ENCODE data around the gene PDZD7.
"Not testable (repeated sequence)": the region's sequence is repeated elsewhere in the genome, so short reads cannot be mapped to it uniquely, and the experiment has no call there.

The PDZD7 gene

GRCh38 chr10:101038484-101038883 is 7.6 kb upstream of the PDZD7 start:
- DNase-seq (ENCODE audit: low read depth) = no peak

- no peak for DNase-seq (ENCODE audit: low read depth)
These were observed 5.8 kb upstream of the PDZD7 start for GRCh38 chr10:101036726-101037125.

DNA sequence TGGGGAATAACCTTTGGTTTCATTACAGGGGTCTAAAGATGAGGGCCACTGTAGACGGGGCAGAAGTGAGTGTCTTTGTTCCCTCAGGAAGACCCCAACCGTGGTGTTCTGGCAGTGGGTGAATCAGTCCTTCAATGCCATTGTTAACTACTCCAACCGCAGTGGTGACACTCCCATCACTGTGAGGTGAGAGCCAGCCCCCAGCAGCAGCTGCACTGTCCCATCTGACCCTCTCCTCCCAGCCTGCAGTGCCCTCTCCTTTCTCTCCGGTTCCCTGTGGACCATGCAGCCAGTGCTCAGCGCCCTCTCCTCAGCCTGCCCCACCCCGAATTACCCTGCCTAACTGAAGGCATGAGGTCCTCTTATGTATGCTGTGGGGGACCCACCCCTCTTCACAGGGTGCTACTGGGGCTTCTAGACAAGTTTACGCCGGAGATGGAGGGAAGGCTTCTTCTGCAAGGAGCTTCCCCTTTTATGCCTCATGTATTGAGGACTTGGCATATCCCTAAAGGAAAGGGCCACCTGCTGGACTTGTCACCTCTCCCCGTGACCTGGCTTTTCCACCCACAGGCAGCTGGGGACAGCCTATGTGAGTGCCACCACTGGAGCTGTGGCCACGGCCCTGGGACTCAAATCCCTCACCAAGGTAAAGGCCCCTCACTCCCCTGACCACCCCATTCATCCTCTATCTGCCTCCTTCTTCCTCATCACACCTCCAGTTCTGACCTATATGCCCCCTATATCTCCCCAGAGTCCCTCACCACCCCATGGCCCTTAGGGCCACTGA is 5.2 kb upstream of the PDZD7 start:
- no peak for DNase-seq (ENCODE audit: low read depth)

DNA sequence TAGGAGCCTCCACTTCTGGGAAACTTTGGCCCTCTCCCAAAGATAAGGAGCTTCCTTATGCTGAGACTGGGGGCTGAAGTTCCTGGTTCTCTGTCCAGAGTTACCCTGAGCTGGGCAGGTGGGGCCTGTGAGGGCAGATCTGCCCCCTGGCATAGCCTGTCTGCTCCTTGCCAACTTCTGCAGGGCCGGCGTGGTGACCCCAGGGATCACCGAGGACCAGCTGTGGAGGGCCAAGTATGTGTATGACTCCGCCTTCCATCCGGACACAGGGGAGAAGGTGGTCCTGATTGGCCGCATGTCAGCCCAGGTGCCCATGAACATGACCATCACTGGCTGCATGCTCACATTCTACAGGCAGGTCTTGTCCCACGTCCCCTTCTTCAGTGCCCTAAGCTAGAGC is 4.4 kb upstream of the PDZD7 start:
- no peak for DNase-seq (ENCODE audit: low read depth)

DNA sequence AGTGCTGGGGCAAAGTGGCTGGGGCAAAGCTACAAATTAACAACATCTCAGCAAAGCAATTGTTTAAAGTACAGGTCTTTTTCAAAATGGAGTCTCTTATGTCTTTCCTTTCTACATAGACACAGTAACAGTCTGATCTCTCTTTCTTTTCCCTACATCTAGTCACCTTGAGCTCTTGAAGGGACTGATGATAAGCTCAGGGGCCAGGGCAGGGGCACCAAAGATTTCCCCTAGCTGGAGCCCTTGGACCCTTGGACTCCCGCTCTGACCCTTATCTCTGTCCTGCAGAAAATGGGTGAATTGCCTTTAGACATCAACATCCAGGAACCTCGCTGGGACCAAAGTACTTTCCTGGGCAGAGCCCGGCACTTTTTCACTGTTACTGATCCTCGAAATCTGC is 3.5 kb upstream of the PDZD7 start:
- DNase-seq (ENCODE audit: low read depth) = not testable (repeated sequence)

DNA sequence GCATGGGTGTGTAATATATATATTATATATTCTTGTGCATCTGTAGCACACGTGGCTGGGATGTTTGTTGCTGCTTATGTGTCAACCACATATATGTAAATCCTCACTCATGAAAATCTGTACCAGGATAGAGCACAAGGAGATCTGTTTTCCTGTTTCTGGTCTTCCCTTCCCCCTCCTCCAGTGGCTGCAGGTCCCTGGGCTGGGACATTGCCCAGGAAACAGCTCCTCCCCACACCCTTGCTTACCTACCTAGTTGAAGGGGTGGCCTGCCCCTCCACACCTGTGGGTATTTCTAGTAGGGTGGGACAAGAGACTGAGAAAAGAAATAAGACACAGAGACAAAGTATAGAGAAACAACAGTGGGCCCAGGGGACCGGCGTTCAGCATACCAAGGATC is 2.3 kb upstream of the PDZD7 start:
- no peak for DNase-seq (ENCODE audit: low read depth)

DNA sequence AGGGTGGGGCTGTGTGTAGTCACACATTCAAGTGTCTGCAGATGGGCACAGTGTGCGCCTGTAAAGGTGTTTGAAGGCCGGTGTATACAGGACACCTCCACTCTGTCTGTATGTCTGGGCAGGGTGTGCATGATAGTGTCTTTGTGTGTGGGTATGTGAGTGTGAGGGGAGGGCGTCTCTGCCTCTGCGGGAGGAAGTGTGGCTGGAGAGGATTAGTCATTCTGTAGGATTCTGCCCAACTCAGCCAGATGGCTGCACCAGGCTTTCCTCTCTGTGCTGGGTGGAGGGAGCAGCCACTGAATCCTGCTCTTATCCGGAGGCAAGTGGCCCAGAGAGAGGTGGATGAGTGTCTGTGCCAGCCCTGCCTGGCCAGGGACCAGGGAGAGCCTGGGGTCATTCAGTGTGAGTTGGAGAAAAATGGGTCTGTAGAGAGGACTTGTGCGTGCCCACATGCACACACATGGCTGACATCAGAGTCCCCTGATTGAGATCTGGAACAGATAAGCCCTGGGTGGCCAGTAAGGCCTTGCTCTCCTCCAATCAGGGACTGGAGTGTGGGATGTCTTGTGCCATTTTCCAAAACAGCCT is 1.8 kb upstream of the PDZD7 start:
- peak; percentile 43 for DNase-seq (ENCODE audit: low read depth)

- peak; percentile 68 for DNase-seq (ENCODE audit: low read depth)
These were observed 1.1 kb upstream of the PDZD7 start for GRCh38 chr10:101031796-101032636.

GRCh38 chr10:101030496-101031127 is 317 bp downstream of the PDZD7 start:
- DNase-seq (ENCODE audit: low read depth) = no peak

DNA sequence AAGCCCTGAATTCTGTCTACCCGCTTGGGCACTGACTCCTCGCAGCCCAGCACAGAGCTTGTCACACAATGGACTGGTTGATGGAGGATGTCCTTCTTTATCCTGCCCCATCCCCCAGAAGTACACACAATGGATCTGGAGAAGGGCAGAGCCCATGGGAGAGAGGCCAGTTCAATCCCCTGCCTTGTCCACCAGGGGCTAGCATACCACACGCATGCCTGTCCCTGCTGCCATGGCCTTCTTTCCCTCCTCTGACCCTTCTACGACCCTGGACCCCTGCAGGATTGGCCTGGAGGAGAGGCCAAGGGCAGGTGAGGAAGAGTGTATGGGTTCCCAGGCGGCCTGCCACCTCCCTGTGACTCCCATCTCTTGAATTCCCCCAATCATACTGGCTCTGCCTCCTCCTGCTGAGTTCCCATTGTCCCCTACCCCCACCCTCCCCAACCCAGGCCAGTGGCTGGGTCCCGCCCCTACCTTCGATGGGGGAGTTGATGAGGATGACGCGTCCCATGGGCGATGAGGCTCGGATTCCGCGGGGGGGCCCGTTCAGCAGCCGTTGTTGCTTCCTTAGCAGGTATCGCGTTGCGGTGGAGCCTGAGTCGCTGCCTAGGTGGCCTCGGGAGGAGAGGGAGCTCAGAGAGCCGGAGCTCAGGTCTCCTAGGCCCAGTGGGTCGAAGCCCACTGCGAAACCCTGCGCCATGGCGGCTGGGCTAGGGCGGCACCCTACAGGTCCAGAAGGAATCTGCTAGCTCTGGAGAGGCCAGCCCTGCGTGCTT is 1.2 kb downstream of the PDZD7 start:
- DNase-seq (ENCODE audit: low read depth) = no peak

- DNase-seq (ENCODE audit: low read depth) = no peak
These were observed 2.2 kb downstream of the PDZD7 start for GRCh38 chr10:101028446-101029337.

GRCh38 chr10:101027106-101027720 is 3.7 kb downstream of the PDZD7 start:
- DNase-seq (ENCODE audit: low read depth) = no peak

GRCh38 chr10:101022967-101023705 is 7.8 kb downstream of the PDZD7 start:
- DNase-seq (ENCODE audit: low read depth) = no peak

- no peak for DNase-seq (ENCODE audit: low read depth)
These were observed 9.2 kb downstream of the PDZD7 start for GRCh38 chr10:101021692-101022251.

- no peak for DNase-seq (ENCODE audit: low read depth)
These were observed 9.7 kb downstream of the PDZD7 start for GRCh38 chr10:101021239-101021638.

DNA sequence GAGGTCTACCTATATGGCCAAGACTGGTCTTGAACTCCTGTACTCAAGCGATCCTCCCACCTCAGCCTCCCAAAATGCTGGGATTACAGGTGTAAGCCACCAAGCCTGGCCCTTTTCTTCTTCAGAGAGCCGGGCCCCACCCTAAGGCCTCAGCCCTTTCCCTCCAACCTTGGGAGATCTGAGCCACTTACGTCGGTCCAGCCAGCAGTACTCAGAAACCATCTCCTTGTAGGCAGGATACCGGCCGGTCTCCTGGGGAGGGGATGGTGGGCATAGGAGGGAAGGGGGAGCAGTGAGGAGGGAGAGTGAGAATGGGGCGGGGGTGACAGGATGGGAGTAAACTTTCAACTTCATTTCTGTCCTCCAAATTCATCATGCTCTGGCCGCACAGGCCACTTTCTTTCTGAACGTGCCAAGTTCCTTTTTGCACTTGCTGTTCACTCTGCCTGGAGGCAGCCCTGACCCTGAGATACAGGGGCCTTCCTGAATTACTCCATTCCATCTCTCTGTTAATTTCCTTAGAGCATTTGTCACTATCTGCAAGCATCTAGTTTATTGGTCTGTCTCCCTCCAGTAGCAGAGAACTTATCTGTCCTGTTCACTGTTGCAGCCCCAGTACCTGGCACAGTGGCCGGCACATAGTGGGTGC is 10.4 kb downstream of the PDZD7 start:
- no peak for DNase-seq (ENCODE audit: low read depth)

GRCh38 chr10:101019440-101019703 is 11.6 kb downstream of the PDZD7 start:
- no peak for DNase-seq (ENCODE audit: low read depth)

DNA sequence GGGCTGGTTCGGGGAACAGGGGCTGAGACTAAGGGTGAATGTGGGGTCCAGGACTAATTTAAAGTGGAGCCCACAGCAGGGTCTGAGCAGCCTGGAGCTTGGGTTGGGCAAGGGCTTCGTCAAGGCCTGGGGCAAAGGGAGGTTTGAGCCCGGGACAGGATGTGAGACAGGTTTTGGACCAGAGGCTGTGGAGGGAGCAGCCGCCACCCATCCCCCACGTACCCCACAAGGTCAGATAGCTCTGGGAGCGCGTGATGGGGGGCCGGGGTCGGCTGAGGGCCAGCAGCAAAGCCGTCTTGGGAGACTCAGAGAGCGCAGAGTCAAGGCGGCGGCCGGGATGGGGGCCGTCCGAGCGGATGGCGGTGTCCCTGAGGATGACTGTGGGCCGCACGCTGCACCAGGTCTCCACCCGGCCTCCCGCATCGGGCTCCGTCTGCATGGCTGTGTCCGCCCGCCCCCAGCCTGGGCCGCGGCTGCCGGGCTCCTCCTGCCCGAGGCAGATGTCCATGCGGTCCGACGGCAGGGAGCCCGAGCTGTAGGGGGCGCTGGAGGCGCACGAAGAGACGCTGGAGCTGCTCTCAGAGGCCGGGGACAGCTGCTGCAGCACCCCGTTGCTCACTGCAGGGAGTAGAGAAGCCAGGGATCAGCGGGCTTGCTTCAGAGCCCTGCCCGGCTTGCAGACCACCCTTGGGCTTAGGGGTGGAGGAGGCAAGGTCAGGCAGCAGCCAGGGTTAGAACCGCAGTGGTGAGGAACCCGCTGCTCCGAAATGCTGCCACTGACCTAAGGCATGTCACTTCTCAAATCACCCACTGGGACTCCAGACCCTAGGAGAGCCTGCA is 12.1 kb downstream of the PDZD7 start:
- DNase-seq (ENCODE audit: low read depth) = peak; percentile 59

All from activated T-helper 9 cell treated with anti-CD3 and anti-CD28 coated beads, Interleukin-2, amount 50 U/mL, for 16 hours (primary cell).